ENCODE measurements around the gene ADGRF4.

ADGRF4 gene

DNA sequence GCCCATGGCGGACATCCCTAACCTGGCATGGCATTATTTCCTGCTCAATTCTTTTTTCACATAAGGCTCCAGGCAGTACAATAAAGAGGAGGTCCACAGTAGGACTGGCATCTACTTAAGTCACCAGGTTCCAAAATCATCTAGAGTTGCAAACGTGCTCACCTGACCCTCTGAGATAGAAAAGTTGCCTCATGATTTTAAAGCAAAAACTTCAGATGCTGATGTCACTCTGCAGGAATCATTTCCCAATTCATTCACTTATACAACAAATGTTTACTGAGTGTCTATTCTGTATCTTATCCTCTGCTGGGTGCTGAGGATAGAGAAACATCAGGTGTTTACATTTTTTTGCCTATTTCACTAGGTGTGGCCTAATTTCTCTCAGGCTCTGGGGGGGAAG is 2.2 kb downstream of the ADGRF4 start:
- no peaks in the 10 kb centered on the region for H3K27me3 ChIP-seq (replicated peaks; ENCODE audit: control insufficient read depth, insufficient read depth, low read length)
- H3K4me3 ChIP-seq (replicated peaks; ENCODE audit: low read depth, low read length): no peak overlapping the region
- no peak for DNase-seq (ENCODE audit: extremely low read depth, insufficient read length)
- H3K36me3 ChIP-seq (ENCODE audit: control insufficient read depth, insufficient read depth, low read length): no peaks in the 10 kb centered on the region
- TF ChIP-seq CTCF (IDR thresholded peaks at IDR 0.05; ENCODE audit: insufficient read depth, low read length, poor library complexity, severe bottlenecking): no peak

GRCh38 chr6:47701363-47701762 is 3.0 kb downstream of the ADGRF4 start:
- H3K4me3 ChIP-seq (replicated peaks; ENCODE audit: low read depth, low read length): no peak overlapping the region
- no peaks in the 10 kb centered on the region for H3K27me3 ChIP-seq (replicated peaks; ENCODE audit: control insufficient read depth, insufficient read depth, low read length)
- no peak for TF ChIP-seq CTCF (IDR thresholded peaks at IDR 0.05; ENCODE audit: insufficient read depth, low read length, poor library complexity, severe bottlenecking)
- H3K36me3 ChIP-seq (ENCODE audit: control insufficient read depth, insufficient read depth, low read length): no peaks in the 10 kb centered on the region
- peak; percentile 24 for DNase-seq (ENCODE audit: extremely low read depth, insufficient read length)

DNA sequence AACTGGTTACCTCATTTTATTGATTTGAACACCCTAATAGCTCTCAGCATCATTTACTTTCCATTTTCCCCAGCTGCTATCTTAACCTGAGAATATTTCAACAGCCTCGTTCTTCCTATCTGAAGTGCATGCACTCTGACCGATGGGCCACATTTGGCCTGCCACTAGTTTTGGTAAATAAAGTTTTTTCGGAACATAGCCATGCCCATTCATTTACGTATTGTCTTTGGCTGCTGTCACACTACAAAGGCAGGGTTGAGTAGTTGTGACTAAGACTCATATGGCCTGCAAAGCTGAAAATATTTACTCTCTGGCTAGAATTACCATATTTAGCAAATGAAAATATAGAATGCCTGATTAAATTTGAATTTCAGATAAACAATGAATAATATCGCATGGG is 10.8 kb downstream of the ADGRF4 start:
- no peak for DNase-seq (ENCODE audit: extremely low read depth, insufficient read length)
- no peak overlapping the region for H3K4me3 ChIP-seq (replicated peaks; ENCODE audit: low read depth, low read length)
- H3K27me3 ChIP-seq (replicated peaks; ENCODE audit: control insufficient read depth, insufficient read depth, low read length): no peaks in the 10 kb centered on the region
- H3K36me3 ChIP-seq (ENCODE audit: control insufficient read depth, insufficient read depth, low read length): no peaks in the 10 kb centered on the region
- TF ChIP-seq CTCF (IDR thresholded peaks at IDR 0.05; ENCODE audit: insufficient read depth, low read length, poor library complexity, severe bottlenecking): no peak

- H3K4me3 ChIP-seq (replicated peaks; ENCODE audit: low read depth, low read length): no peak overlapping the region
- no peaks in the 10 kb centered on the region for H3K27me3 ChIP-seq (replicated peaks; ENCODE audit: control insufficient read depth, insufficient read depth, low read length)
- no peak for TF ChIP-seq CTCF (IDR thresholded peaks at IDR 0.05; ENCODE audit: insufficient read depth, low read length, poor library complexity, severe bottlenecking)
- no peaks in the 10 kb centered on the region for H3K36me3 ChIP-seq (ENCODE audit: control insufficient read depth, insufficient read depth, low read length)
- DNase-seq (ENCODE audit: extremely low read depth, insufficient read length): no peak
Measured at GRCh38 chr6:47710295-47710694, 11.9 kb downstream of the ADGRF4 start.

- H3K27me3 ChIP-seq (replicated peaks; ENCODE audit: control insufficient read depth, insufficient read depth, low read length): no peaks in the 10 kb centered on the region
- no peak overlapping the region for H3K4me3 ChIP-seq (replicated peaks; ENCODE audit: low read depth, low read length)
- H3K36me3 ChIP-seq (ENCODE audit: control insufficient read depth, insufficient read depth, low read length): no peaks in the 10 kb centered on the region
- no peak for DNase-seq (ENCODE audit: extremely low read depth, insufficient read length)
- TF ChIP-seq CTCF (IDR thresholded peaks at IDR 0.05; ENCODE audit: insufficient read depth, low read length, poor library complexity, severe bottlenecking): no peak
Measured at GRCh38 chr6:47713200-47713599, 14.8 kb downstream of the ADGRF4 start.

DNA sequence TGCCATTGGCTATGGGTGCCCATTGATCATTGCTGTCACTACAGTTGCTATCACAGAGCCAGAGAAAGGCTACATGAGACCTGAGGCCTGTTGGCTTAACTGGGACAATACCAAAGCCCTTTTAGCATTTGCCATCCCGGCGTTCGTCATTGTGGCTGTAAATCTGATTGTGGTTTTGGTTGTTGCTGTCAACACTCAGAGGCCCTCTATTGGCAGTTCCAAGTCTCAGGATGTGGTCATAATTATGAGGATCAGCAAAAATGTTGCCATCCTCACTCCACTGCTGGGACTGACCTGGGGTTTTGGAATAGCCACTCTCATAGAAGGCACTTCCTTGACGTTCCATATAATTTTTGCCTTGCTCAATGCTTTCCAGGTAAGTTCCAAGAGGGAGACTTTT is 16.4 kb downstream of the ADGRF4 start:
- Histone ChIP-seq H3K36me3 (ENCODE audit: control insufficient read depth, insufficient read depth, low read length) (no peaks in the 10 kb centered on the region), H3K27me3 (replicated peaks; ENCODE audit: control insufficient read depth, insufficient read depth, low read length) (no peaks in the 10 kb centered on the region), H3K4me3 (replicated peaks; ENCODE audit: low read depth, low read length) (no peak overlapping the region)
- TF ChIP-seq CTCF (IDR thresholded peaks at IDR 0.05; ENCODE audit: insufficient read depth, low read length, poor library complexity, severe bottlenecking): no peak
- DNase-seq (ENCODE audit: extremely low read depth, insufficient read length): no peak

All from GM06990 (cell line).